Ascending aorta (tissue), 2 donors: ENCODE results near the gene MAT2A. TPM values are rescaled to one million over a fixed set of nuclear protein-coding genes. Genes with fewer than 3 reads are reported as not detected.

Source experiments
- DNase-seq, 2 donors: peaks; one replicate each; pipeline ENCODE4 v3.0.0-alpha.2; 2019; ENCODE audit warnings: low spot score in 2 of 2
- H3K27ac ChIP-seq, 2 donors: fragments of 200-600 bp; sonication (generic); one replicate each; pipeline ENCODE4 v1.5.1; 2016 to 2017; ENCODE audit warnings: mild to moderate bottlenecking in 1 of 2
- H3K27me3 ChIP-seq: fragments of 200-600 bp; sonication (generic); one replicate; pipeline ENCODE4 v1.5.1; 2017
- H3K36me3 ChIP-seq, 2 donors: fragments of 200-600 bp; sonication (generic); one replicate each; pipeline ENCODE4 v1.5.1; 2016
- H3K4me1 ChIP-seq, 2 donors: fragments of 200-600 bp; sonication (generic); one replicate each; pipeline ENCODE4 v1.5.1; 2016 to 2017; ENCODE audit warnings: mild to moderate bottlenecking in 1 of 2
- H3K4me3 ChIP-seq, 2 donors: fragments of 200-600 bp; sonication (generic); one replicate each; pipeline ENCODE4 v1.5.1; 2016 to 2017; ENCODE audit warnings: mild to moderate bottlenecking in 1 of 2
- H3K9me3 ChIP-seq, 2 donors: fragments of 200-600 bp; sonication (generic); one replicate each; pipeline ENCODE4 v1.5.1; 2016
- intact Hi-C: fragments of 100-400 bp; cut with DNase I; formaldehyde crosslinking; loops from one replicate; pipeline ENCODE4 v1.15.1; 2023
- total RNA-seq: library from RNA; depleted of rRNA; stranded (reverse); fragments of >200 nt; gene quantifications from one replicate; pipeline ENCODE4 v1.1.0, GENCODE V29; 2016
- TF ChIP-seq, protein P1 (sequence below), 3 experiments: fragments of 200-600 bp in 2 of 3; fragments of 450-650 bp in 1 of 3; sonication (generic) in 2 of 3; IDR thresholded peaks; one replicate each; pipeline ENCODE4 v1.5.1; 2016 to 2019; ENCODE audit warnings: antibody characterized with exemption in 3 of 3, mild to moderate bottlenecking in 1 of 3, moderate library complexity in 1 of 3

MAT2A gene
- total RNA-seq, 1 donor from 2014 or later, result 91.7 TPM

DNA sequence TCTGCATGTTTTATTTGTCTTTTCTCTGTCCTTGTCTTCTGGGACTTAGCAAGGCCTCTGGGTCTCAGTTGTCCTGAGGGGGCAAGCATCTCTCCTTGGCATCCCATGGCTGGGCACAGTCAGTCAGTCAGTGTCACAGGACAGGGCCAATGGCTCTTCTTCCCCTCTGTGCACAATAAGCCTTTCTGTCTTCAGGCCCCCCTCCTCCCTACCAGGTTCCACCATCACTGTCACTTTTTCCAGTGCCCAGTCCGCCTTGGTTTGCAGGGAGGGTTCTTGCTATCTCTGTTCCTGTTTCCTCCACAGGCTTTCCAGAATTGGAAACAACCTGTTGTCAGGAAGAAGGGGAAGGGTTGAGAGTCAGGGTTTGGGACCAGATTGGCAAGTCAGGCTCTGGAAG is 43.5 kb downstream of the MAT2A start:
- Histone ChIP-seq H3K9me3 (no peaks in the 10 kb centered on the region), H3K27me3 (no peaks in the 10 kb centered on the region), H3K36me3 (no peaks in the 10 kb centered on the region), H3K27ac (no peak overlapping the region), H3K4me1 (peaks cover 0 to 20% of the 10 kb centered on the region in 2 donors), H3K4me3 (no peak overlapping the region)
- TF ChIP-seq, protein P1, sequence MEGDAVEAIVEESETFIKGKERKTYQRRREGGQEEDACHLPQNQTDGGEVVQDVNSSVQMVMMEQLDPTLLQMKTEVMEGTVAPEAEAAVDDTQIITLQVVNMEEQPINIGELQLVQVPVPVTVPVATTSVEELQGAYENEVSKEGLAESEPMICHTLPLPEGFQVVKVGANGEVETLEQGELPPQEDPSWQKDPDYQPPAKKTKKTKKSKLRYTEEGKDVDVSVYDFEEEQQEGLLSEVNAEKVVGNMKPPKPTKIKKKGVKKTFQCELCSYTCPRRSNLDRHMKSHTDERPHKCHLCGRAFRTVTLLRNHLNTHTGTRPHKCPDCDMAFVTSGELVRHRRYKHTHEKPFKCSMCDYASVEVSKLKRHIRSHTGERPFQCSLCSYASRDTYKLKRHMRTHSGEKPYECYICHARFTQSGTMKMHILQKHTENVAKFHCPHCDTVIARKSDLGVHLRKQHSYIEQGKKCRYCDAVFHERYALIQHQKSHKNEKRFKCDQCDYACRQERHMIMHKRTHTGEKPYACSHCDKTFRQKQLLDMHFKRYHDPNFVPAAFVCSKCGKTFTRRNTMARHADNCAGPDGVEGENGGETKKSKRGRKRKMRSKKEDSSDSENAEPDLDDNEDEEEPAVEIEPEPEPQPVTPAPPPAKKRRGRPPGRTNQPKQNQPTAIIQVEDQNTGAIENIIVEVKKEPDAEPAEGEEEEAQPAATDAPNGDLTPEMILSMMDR (IDR thresholded peaks at IDR 0.05), result no peak
- intact Hi-C loops, result no loop called here
- DNase-seq, result no peak

DNA sequence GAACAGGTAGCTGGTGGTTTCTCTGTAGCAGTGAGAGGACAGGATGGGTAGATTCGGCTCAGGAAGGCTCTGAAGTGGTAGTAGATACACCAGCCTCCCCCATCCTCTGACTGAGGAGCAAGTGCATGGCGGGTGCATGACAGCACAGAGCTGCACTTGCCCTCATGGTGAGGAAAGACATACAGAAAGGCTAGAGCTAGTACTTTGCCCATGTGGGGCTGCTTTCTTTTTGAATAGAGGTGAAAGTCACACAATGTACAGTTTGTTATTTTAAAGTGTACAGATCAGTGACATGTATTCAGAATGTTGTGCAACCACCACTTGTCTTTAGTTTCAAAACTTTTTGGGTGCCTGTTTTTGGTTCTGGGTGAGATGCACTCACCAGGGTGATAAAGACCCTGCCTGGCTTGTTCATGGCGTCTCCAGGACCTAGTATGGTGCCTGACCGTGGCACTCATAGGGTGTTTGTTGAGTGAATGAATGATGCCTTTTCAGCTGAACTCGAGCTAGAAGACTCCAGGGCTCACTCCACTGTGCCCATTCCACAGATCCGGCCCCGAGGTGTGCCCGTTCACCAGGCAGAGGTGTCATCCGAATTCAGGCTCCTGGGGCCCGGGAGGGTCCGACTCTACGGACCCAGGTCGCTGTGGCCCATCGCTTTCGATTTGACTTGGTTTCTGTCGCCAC is 44.8 kb downstream of the MAT2A start:
- Histone ChIP-seq H3K27me3 (no peaks in the 10 kb centered on the region), H3K4me1 (peaks cover 0 to 26% of the 10 kb centered on the region in 2 donors), H3K36me3 (no peaks in the 10 kb centered on the region), H3K9me3 (no peaks in the 10 kb centered on the region), H3K4me3 (peak overlapping the region; percentile 61 to 74), H3K27ac (peak overlapping the region; percentile 84 to 95)
- intact Hi-C loops, result loop anchor here (2.0 kb wide), 2 partner anchors 23 to 33 kb away; partner anchors contain the start of genes GGCX and USP39
- TF ChIP-seq, protein P1 (IDR thresholded peaks at IDR 0.05), result no peak
- DNase-seq, result no peak

DNA sequence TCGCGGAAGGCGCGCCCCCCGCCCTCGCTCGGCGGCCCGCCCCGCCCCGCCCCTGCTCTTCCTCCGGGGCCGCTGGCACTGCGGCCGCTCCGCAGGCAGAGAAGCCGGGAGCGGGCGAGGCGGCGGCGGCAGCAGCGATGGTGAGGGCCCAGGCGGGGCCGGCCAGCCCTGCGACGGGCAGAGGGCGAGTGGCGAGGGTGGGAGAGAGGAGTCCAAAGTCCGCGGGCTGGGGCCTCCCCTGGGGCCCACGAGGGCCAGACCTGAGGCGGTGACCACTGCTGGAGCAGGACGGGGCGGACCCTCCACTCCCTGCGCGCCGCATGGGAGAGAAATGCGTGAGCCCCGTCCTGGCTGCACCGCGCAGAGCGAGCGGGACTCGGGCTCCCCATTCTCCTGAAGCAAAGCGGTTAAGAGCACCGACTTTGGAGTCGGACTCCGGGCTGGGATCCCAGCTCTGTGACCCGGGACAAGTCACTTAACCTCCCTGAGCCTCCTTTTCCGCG is 45.4 kb downstream of the MAT2A start, which contains the start of gene VAMP5:
Gene VAMP5, plus strand, starts transcription at position 78 of the 503 bp plus-strand sequence. Its CDS starts 60 bp downstream, at position 138.
- peaks cover 0 to 32% of the 10 kb centered on the region in 2 donors for H3K4me1 ChIP-seq
- TF ChIP-seq, protein P1 (IDR thresholded peaks at IDR 0.05), result no peak
- H3K27ac ChIP-seq, result peak within 1 kb of the TSS; percentile 84 to 95

DNA sequence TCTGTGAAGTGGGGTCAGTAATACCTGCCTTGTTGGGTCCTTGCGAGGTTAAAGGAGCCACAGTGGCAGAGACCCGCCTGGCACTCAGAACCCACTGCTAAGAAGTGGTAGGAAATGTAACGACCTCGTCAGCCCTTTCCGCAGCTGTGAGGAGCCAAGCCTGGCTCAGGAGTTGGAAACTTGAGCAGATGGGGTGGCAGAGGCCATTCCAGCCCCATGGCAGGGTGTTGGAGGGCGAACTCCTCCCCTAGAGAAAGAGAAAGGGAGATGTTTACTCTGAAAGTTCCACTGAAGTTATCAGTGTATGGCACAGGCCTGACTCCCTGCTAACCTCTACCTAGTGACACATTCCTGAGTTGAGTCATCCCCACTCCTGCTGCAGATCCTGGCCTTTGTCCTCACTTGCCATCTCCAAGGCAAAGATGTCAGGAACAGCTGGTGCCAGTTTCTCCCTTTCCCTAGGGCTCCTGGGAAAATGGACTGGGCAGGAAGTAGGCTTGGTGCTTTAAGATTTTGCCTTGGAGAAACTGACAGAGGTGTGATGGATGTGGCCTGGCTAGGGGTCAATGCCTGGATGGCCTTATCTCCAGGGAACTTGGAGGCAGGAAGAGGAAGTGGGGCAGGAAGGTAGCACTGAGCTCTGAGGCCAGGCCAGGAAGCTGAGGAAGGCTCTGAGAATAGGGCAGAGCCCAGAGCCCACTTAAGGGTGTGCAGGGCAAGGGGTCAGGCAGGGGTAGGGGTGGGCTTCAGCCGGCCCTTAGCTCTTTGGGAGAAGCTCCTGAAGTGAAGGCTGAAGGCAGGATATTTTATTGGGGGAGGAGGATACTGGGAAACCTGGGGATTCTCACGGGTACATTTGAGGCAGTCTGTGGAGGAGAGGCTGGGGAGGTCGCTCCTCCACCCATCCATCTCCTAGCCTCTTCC is 46.2 kb downstream of the MAT2A start:
- peaks cover 0 to 39% of the 10 kb centered on the region in 2 donors for H3K4me1 ChIP-seq
- intact Hi-C loops, result loop anchor here (1.0 to 2.0 kb wide), 3 partner anchors 17 to 32 kb away; partner anchors contain the start of genes GGCX, TMEM150A and USP39

More for the DNA sequence above, 45.4 kb downstream of the MAT2A start, which contains the start of gene VAMP5:
- Histone ChIP-seq H3K27me3 (no peaks in the 10 kb centered on the region), H3K4me3 (peak within 1 kb of the TSS; percentile 61 to 74), H3K36me3 (no peaks in the 10 kb centered on the region), H3K9me3 (no peaks in the 10 kb centered on the region)
- intact Hi-C loops, result loop anchor here (2.0 kb wide), 2 partner anchors 24 to 32 kb away; partner anchors contain the start of genes GGCX and USP39
- DNase-seq, result no peak

DNA sequence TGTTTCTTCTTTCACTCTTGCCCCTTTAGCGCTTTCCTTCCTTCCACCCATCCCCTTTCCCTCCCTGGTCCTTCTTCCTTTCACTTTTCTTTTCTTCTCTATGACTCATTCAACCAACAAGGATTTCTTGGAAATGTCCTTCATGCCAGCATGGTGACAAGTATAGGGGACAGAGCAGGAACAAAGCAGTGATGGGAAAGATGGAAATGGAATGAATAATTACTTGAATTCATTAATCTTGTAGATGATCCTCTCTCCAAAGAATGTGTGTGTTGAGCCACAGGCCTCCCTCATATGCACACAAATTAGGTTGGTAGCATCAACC is 46.8 kb downstream of the MAT2A start:
- Histone ChIP-seq H3K36me3 (no peaks in the 10 kb centered on the region), H3K27me3 (no peaks in the 10 kb centered on the region), H3K27ac (peak overlapping the region; percentile 84 to 95), H3K4me3 (peak overlapping the region; percentile 61 to 74), H3K9me3 (no peaks in the 10 kb centered on the region), H3K4me1 (peaks cover 3 to 44% of the 10 kb centered on the region in 2 donors)
- TF ChIP-seq, protein P1 (IDR thresholded peaks at IDR 0.05), result no peak
- intact Hi-C loops, result loop anchor here (1.0 to 2.0 kb wide), 3 partner anchors 17 to 31 kb away; partner anchors contain the start of genes GGCX, TMEM150A and USP39
- no peak for DNase-seq

More for the DNA sequence above, 46.2 kb downstream of the MAT2A start:
- peak overlapping the region; percentile 84 to 95 for H3K27ac ChIP-seq
- H3K9me3 ChIP-seq, result no peaks in the 10 kb centered on the region
- H3K36me3 ChIP-seq, result no peaks in the 10 kb centered on the region
- TF ChIP-seq, protein P1 (IDR thresholded peaks at IDR 0.05), result no peak
- no peaks in the 10 kb centered on the region for H3K27me3 ChIP-seq
- peak overlapping the region; percentile 61 to 74 for H3K4me3 ChIP-seq
- peak in 1 of 2 donors; percentile 81 for DNase-seq
